HepG2 (cell line): Measurements from ENCODE around the gene NRL. TPM values are rescaled to one million over a fixed set of nuclear protein-coding genes. Genes with fewer than 3 reads are reported as not detected.

Source experiments
- BORCS8-MEF2B ChIP-seq: sonication (generic); formaldehyde crosslinking; IDR thresholded peaks from 2 replicates; pipeline ENCODE4 v1.8.0; 2022; ENCODE audit warnings: mild to moderate bottlenecking, missing genetic modification reagents
- FOXO1 ChIP-seq: sonication (generic); formaldehyde crosslinking; IDR thresholded peaks from 2 replicates; pipeline ENCODE4 v1.4.0; 2020; ENCODE audit warnings: missing genetic modification reagents
- HNF1A ChIP-seq, 2 experiments: sonication (generic) in 1 of 2; formaldehyde crosslinking in 1 of 2; IDR thresholded peaks; 2 replicates each; pipeline versions ENCODE4 v1.4.0 to v1.6.1; 2016 to 2020; ENCODE audit warnings: borderline replicate concordance in 1 of 2, low read depth in 1 of 2, mild to moderate bottlenecking in 1 of 2, missing genetic modification reagents in 1 of 2
- MAZ ChIP-seq, 2 experiments: sonication (generic) in 1 of 2; formaldehyde crosslinking in 1 of 2; IDR thresholded peaks; 2 replicates each; pipeline versions ENCODE4 v1.5.0 to v1.6.1; 2012 to 2020; ENCODE audit warnings: low read depth in 2 of 2, mild to moderate bottlenecking in 2 of 2, borderline replicate concordance in 1 of 2, improper control_type of control experiment in 1 of 2, low read length in 1 of 2, missing genetic modification reagents in 1 of 2, moderate library complexity in 1 of 2
- SNRNP70 ChIP-seq: fragments of 200-400 bp; formaldehyde crosslinking; IDR thresholded peaks from 2 replicates; pipeline ENCODE4 v1.6.1; 2017; ENCODE audit warnings: mild to moderate bottlenecking, low read depth, low read length, moderate library complexity
- SP1 ChIP-seq, 2 experiments: fragments of 450-650 bp in 1 of 2; sonication (generic) in 1 of 2; formaldehyde crosslinking in 1 of 2; IDR thresholded peaks; 2 replicates each; pipeline versions ENCODE4 v1.4.0 to v1.6.1; 2016 to 2020; ENCODE audit warnings: missing genetic modification reagents in 1 of 2
- SP5 ChIP-seq: IDR thresholded peaks from 2 replicates; pipeline ENCODE4 v1.6.1; 2016; ENCODE audit warnings: low read depth, borderline replicate concordance
- ZBTB20 ChIP-seq: sonication (generic); formaldehyde crosslinking; IDR thresholded peaks from 2 replicates; pipeline ENCODE4 v1.8.1; 2023; ENCODE audit warnings: missing genetic modification reagents, low read depth, mild to moderate bottlenecking, borderline replicate concordance
- ZNF232 ChIP-seq: sonication (generic); formaldehyde crosslinking; IDR thresholded peaks from 2 replicates; pipeline ENCODE4 v1.4.0; 2020; ENCODE audit warnings: missing genetic modification reagents, borderline replicate concordance
- ZNF256 ChIP-seq: sonication (generic); formaldehyde crosslinking; conservative IDR thresholded peaks from 2 replicates; pipeline ENCODE4 v1.4.0; 2020; ENCODE audit warnings: missing genetic modification reagents
- ZNF317 ChIP-seq: sonication (generic); formaldehyde crosslinking; IDR thresholded peaks from 2 replicates; pipeline ENCODE4 v1.5.0; 2020; ENCODE audit warnings: mild to moderate bottlenecking, missing genetic modification reagents
- ZNF460 ChIP-seq: sonication (generic); formaldehyde crosslinking; IDR thresholded peaks from 2 replicates; pipeline ENCODE4 v1.5.1; 2020; ENCODE audit warnings: missing genetic modification reagents, mild to moderate bottlenecking, borderline replicate concordance
- ZNF674 ChIP-seq: sonication (generic); formaldehyde crosslinking; IDR thresholded peaks from 2 replicates; pipeline ENCODE4 v1.5.0; 2020; ENCODE audit warnings: low read depth, mild to moderate bottlenecking, missing genetic modification reagents
- ZNF724P ChIP-seq: sonication (generic); formaldehyde crosslinking; IDR thresholded peaks from 2 replicates; pipeline ENCODE4 v1.8.0; 2022; ENCODE audit warnings: missing genetic modification reagents, borderline replicate concordance
- polyA plus RNA-seq, 8 experiments: library from polyadenylated mRNA; depleted of rRNA in 3 of 8; stranded (reverse) in 7 of 8; unstranded in 1 of 8; fragments of >200 nt; fragmentation: Illumina TruSeq in 4 of 8; extraction: Trizol in 4 of 8; gene quantifications; 2 replicates each; pipeline versions ENCODE4 v1.2.1 to v1.2.3, GENCODE V29; 2011 to 2016; ENCODE audit warnings: low read depth in 4 of 8, missing spikeins in 1 of 8, mixed read lengths in 1 of 8; ENCODE audit not compliant: insufficient read depth in 1 of 8
- total RNA-seq, 5 experiments: library from RNA; depleted of rRNA; stranded (reverse); fragments of >200 nt; fragmentation: Illumina TruSeq; extraction: Trizol; gene quantifications; 2 replicates each; pipeline ENCODE4 v1.2.3, GENCODE V29; 2016; ENCODE audit warnings: low read depth in 1 of 5
- TF ChIP-seq, protein P1 (sequence below): sonication (generic); formaldehyde crosslinking; IDR thresholded peaks from 2 replicates; pipeline ENCODE4 v1.5.0; 2020; ENCODE audit warnings: mild to moderate bottlenecking, missing genetic modification reagents, moderate library complexity
- TF ChIP-seq, protein P2 (sequence below): sonication (generic); formaldehyde crosslinking; IDR thresholded peaks from 2 replicates; pipeline ENCODE4 v1.5.1; 2020; ENCODE audit warnings: missing genetic modification reagents, mild to moderate bottlenecking, borderline replicate concordance

Gene NRL
- total and polyA plus RNA-seq, 2 of the 13 experiments (the other 11 are each of a cell fraction or from before 2014, with no cell fraction given): 2.5 to 4.7 TPM

DNA sequence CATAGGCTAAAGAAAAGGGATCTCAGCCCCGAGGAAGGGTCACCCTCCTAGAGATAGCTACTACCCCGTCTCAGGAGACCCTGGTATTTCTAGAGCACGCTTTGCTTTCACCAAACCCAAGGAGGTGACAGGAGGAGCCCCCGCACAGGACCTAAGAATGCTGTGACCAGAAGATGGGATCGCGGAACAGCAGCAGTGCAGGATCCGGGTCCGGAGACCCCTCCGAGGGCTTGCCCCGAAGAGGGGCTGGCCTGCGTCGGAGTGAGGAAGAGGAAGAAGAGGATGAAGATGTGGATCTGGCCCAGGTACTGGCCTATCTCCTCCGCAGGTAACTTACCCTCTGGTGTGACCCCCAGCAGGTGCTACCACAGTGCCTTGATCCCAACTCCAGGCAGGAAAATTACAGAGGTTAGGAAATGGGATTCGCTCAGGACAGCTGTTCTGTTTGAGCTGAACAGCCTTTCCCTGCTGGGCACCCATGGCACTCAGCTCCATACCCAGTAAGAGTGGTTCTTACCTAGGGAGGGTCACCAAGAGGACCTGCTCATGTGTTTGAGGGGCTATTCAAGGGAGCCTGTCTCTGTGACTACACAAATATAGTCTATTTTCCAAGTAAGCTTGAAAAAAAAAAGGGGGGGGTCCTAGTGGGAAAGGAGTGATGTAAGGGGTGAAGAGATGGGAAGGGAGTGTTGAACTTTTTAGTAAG, 826 bp upstream of the NRL start (continued):
- TF ChIP-seq HNF1A (IDR thresholded peaks at IDR 0.05; ENCODE audit: low read depth): no peak; the same call in 1 of the 2 replicates
- no peak for TF ChIP-seq HNF1A (CRISPR knock-in tag; IDR thresholded peaks at IDR 0.05; ENCODE audit: borderline replicate concordance)
- TF ChIP-seq, protein P1, sequence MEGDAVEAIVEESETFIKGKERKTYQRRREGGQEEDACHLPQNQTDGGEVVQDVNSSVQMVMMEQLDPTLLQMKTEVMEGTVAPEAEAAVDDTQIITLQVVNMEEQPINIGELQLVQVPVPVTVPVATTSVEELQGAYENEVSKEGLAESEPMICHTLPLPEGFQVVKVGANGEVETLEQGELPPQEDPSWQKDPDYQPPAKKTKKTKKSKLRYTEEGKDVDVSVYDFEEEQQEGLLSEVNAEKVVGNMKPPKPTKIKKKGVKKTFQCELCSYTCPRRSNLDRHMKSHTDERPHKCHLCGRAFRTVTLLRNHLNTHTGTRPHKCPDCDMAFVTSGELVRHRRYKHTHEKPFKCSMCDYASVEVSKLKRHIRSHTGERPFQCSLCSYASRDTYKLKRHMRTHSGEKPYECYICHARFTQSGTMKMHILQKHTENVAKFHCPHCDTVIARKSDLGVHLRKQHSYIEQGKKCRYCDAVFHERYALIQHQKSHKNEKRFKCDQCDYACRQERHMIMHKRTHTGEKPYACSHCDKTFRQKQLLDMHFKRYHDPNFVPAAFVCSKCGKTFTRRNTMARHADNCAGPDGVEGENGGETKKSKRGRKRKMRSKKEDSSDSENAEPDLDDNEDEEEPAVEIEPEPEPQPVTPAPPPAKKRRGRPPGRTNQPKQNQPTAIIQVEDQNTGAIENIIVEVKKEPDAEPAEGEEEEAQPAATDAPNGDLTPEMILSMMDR: 0 out of 2 replicates have a peak, but pooled peaks have one; percentile 10
- TF ChIP-seq FOXO1 (CRISPR knock-in tag): peak; percentile 4; the same call in 1 of the 2 replicates
- TF ChIP-seq SP5 (CRISPR knock-in tag): no peak
- TF ChIP-seq ZNF724P (CRISPR knock-in tag): peak; percentile 92
- TF ChIP-seq, protein P2, sequence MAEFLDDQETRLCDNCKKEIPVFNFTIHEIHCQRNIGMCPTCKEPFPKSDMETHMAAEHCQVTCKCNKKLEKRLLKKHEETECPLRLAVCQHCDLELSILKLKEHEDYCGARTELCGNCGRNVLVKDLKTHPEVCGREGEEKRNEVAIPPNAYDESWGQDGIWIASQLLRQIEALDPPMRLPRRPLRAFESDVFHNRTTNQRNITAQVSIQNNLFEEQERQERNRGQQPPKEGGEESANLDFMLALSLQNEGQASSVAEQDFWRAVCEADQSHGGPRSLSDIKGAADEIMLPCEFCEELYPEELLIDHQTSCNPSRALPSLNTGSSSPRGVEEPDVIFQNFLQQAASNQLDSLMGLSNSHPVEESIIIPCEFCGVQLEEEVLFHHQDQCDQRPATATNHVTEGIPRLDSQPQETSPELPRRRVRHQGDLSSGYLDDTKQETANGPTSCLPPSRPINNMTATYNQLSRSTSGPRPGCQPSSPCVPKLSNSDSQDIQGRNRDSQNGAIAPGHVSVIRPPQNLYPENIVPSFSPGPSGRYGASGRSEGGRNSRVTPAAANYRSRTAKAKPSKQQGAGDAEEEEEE (CRISPR knock-in tag): no peak; the same call in 1 of the 2 replicates
- peak; percentile 84; the same call in 1 of the 2 replicates for TF ChIP-seq ZBTB20 (CRISPR knock-in tag)
- TF ChIP-seq MAZ (IDR thresholded peaks at IDR 0.05; ENCODE audit: borderline replicate concordance, low read depth, low read length): no peak
- TF ChIP-seq MAZ (CRISPR knock-in tag; IDR thresholded peaks at IDR 0.05; ENCODE audit: low read depth): no peak
- 0 out of 2 replicates have a peak, but pooled peaks have one; percentile 60 for TF ChIP-seq ZNF256
- no peak for TF ChIP-seq SNRNP70
- TF ChIP-seq ZNF674 (CRISPR knock-in tag): peak; percentile 54; the same call in 1 of the 2 replicates
- no peak for TF ChIP-seq ZNF317 (CRISPR knock-in tag)
- 0 out of 2 replicates have a peak, but pooled peaks have one; percentile 70 for TF ChIP-seq ZNF232 (CRISPR knock-in tag)
- TF ChIP-seq BORCS8-MEF2B (CRISPR knock-in tag): 0 out of 2 replicates have a peak, but pooled peaks have one; percentile 8
- TF ChIP-seq ZNF460 (CRISPR knock-in tag): no peak
- no peak for TF ChIP-seq SP1 (IDR thresholded peaks at IDR 0.05)
- no peak for TF ChIP-seq SP1 (CRISPR knock-in tag; IDR thresholded peaks at IDR 0.05)
